Measurements from ENCODE around the gene NRXN3. TPM values are rescaled to one million over a fixed set of nuclear protein-coding genes. Genes with fewer than 3 reads are reported as not detected.

NRXN3 gene
- total RNA-seq, 1 experiment from 2014 or later, result not detected

DNA sequence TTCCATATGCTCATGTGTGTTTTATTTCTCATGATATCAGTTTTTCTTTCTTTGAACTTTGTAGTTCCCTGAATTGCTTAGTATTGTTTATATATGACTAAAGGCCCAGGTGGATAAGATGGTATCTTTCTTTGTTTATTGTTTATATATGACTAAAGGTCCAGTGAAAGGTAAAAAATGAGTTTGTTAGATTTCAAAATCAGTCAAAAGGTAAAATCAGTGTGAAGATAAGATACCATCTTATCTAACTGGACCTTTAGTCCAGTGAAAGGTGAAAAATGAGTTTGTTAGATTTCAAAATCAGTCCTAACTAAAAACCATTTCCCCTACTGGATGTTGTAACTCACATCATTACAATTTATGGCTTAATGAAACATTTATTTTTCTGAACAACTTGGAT is 1150.9 kb downstream of the NRXN3 start:
- ChIA-PET RAD21 (ENCODE audit: low non-redundant PET in 1 of 2, low total read pairs in 2 of 2, uncharacterized antibody in 2 of 2, unreplicated experiment in 2 of 2) (no interaction called here), CTCF (no interaction called here), POLR2A (no interaction called here)
- H3K79me2 ChIP-seq (ENCODE audit: insufficient read depth, low read length), result no peaks in the 10 kb centered on the region
- TF ChIP-seq POLR2AphosphoS5 (IDR thresholded peaks at IDR 0.05; ENCODE audit: low read depth, low read length), result no peak
- TF ChIP-seq, protein P1, sequence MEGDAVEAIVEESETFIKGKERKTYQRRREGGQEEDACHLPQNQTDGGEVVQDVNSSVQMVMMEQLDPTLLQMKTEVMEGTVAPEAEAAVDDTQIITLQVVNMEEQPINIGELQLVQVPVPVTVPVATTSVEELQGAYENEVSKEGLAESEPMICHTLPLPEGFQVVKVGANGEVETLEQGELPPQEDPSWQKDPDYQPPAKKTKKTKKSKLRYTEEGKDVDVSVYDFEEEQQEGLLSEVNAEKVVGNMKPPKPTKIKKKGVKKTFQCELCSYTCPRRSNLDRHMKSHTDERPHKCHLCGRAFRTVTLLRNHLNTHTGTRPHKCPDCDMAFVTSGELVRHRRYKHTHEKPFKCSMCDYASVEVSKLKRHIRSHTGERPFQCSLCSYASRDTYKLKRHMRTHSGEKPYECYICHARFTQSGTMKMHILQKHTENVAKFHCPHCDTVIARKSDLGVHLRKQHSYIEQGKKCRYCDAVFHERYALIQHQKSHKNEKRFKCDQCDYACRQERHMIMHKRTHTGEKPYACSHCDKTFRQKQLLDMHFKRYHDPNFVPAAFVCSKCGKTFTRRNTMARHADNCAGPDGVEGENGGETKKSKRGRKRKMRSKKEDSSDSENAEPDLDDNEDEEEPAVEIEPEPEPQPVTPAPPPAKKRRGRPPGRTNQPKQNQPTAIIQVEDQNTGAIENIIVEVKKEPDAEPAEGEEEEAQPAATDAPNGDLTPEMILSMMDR (IDR thresholded peaks at IDR 0.05 in 2 of 3, conservative IDR thresholded peaks at IDR 0.05 in 1 of 3; ENCODE audit: borderline replicate concordance in 1 of 3, insufficient read depth in 1 of 3, low read depth in 2 of 3, low read length in 2 of 3), result no peak
- TF ChIP-seq, protein P2, sequence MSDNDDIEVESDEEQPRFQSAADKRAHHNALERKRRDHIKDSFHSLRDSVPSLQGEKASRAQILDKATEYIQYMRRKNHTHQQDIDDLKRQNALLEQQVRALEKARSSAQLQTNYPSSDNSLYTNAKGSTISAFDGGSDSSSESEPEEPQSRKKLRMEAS (IDR thresholded peaks at IDR 0.05), result no peak
- TF ChIP-seq SP1 (IDR thresholded peaks at IDR 0.05; ENCODE audit: low read depth), result no peak
- no peak for TF ChIP-seq SRF (IDR thresholded peaks at IDR 0.05; ENCODE audit: low read depth)
- TF ChIP-seq ZFX (IDR thresholded peaks at IDR 0.05), result no peak
- no peak for TF ChIP-seq RAD21 (IDR thresholded peaks at IDR 0.05; ENCODE audit: low read depth)
- no peak for TF ChIP-seq EZH2phosphoT487 (IDR thresholded peaks at IDR 0.05; ENCODE audit: borderline replicate concordance)
- TF ChIP-seq EGR1 (IDR thresholded peaks at IDR 0.05; ENCODE audit: low read depth), result no peak
- no peak for TF ChIP-seq ELF1 (IDR thresholded peaks at IDR 0.05; ENCODE audit: borderline replicate concordance, low read depth)
- no peak for TF ChIP-seq CBX3 (IDR thresholded peaks at IDR 0.05; ENCODE audit: low read depth)
- TF ChIP-seq YY1 (IDR thresholded peaks at IDR 0.05; ENCODE audit: extremely low read depth, insufficient replicate concordance, low read depth, low read length), result no peak
- no peak for TF ChIP-seq FOSL1 (IDR thresholded peaks at IDR 0.05; ENCODE audit: low read depth)
- TF ChIP-seq, protein P3, sequence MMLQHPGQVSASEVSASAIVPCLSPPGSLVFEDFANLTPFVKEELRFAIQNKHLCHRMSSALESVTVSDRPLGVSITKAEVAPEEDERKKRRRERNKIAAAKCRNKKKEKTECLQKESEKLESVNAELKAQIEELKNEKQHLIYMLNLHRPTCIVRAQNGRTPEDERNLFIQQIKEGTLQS (IDR thresholded peaks at IDR 0.05), result no peak
- TF ChIP-seq TCF7L2 (IDR thresholded peaks at IDR 0.05; ENCODE audit: borderline replicate concordance, extremely low read depth, insufficient read depth, insufficient read length), result no peak
- no peak for TF ChIP-seq JUND (IDR thresholded peaks at IDR 0.05)
- TF ChIP-seq ZNF274 (IDR thresholded peaks at IDR 0.05; ENCODE audit: low read depth, low read length), result no peak
- no peak for TF ChIP-seq CEBPB (IDR thresholded peaks at IDR 0.05; ENCODE audit: low read depth)
- TF ChIP-seq POLR2A (IDR thresholded peaks at IDR 0.05; ENCODE audit: borderline replicate concordance, extremely low read depth, insufficient read depth, insufficient read length), result no peak
- TF ChIP-seq SIN3A (IDR thresholded peaks at IDR 0.05; ENCODE audit: low read depth), result no peak
- H2AFZ ChIP-seq (ENCODE audit: low read depth, low read length, poor library complexity, severe bottlenecking), result no peak overlapping the region
- no peaks in the 10 kb centered on the region for H3K27me3 ChIP-seq (ENCODE audit: insufficient read depth, low read length)
- H3K9me2 ChIP-seq (ENCODE audit: insufficient read depth), result no peaks in the 10 kb centered on the region
- no peaks in the 10 kb centered on the region for H4K20me1 ChIP-seq (ENCODE audit: insufficient read depth)
- intact Hi-C loops (cut with micrococcal nuclease), result no loop called here
- H3K27ac ChIP-seq (ENCODE audit: low read depth, low read length), result no peak overlapping the region
- H3K4me1 ChIP-seq (ENCODE audit: control insufficient read depth in 1 of 2, insufficient read depth in 2 of 2, low read length in 2 of 2), result no peaks in the 10 kb centered on the region
- no peak for DNase-seq (ENCODE audit: low read depth, low spot score)
- ATAC-seq, result no peak
- no peak overlapping the region for H3K9ac ChIP-seq (ENCODE audit: low read length)
- H3K4me3 ChIP-seq (replicated peaks in 1 of 2; ENCODE audit: low read depth in 1 of 2, low read length in 2 of 2), result no peak overlapping the region
- no peaks in the 10 kb centered on the region for H3K36me3 ChIP-seq (ENCODE audit: control insufficient read depth in 1 of 2, insufficient read depth in 2 of 2, low read length in 2 of 2)
- no peak overlapping the region for H3K4me2 ChIP-seq (ENCODE audit: low read length)
- peaks cover 5 to 11% of the 10 kb centered on the region in 2 experiments; a peak in 2 of 4 replicates for H3K9me3 ChIP-seq (ENCODE audit: control insufficient read depth in 1 of 2, insufficient read depth in 1 of 2, low read depth in 1 of 2, low read length in 2 of 2)
- no TSS peak for BruUV-seq (replicated peaks)

Measured in HCT116 (cell line).